Activated CD4-positive, CD25-positive, alpha-beta regulatory T cell treated with anti-CD3 and anti-CD28 coated beads, Interleukin-2, amount 50 U/mL, for 24 hours (primary cell): ENCODE data around the gene DNAJC9.
"Not testable (repeated sequence)": the region's sequence is repeated elsewhere in the genome, so short reads cannot be mapped to it uniquely, and the experiment has no call there.

Experiments used
- ATAC-seq, 2 donors: fragments of 150-1000 bp; cut with Tn5 transposase; one replicate each; pipeline ENCODE4 v1.10.0; 2021; ENCODE audit warnings: mild to moderate bottlenecking in 1 of 2, moderate library complexity in 1 of 2

The DNAJC9 gene, protein sequence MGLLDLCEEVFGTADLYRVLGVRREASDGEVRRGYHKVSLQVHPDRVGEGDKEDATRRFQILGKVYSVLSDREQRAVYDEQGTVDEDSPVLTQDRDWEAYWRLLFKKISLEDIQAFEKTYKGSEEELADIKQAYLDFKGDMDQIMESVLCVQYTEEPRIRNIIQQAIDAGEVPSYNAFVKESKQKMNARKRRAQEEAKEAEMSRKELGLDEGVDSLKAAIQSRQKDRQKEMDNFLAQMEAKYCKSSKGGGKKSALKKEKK

DNA sequence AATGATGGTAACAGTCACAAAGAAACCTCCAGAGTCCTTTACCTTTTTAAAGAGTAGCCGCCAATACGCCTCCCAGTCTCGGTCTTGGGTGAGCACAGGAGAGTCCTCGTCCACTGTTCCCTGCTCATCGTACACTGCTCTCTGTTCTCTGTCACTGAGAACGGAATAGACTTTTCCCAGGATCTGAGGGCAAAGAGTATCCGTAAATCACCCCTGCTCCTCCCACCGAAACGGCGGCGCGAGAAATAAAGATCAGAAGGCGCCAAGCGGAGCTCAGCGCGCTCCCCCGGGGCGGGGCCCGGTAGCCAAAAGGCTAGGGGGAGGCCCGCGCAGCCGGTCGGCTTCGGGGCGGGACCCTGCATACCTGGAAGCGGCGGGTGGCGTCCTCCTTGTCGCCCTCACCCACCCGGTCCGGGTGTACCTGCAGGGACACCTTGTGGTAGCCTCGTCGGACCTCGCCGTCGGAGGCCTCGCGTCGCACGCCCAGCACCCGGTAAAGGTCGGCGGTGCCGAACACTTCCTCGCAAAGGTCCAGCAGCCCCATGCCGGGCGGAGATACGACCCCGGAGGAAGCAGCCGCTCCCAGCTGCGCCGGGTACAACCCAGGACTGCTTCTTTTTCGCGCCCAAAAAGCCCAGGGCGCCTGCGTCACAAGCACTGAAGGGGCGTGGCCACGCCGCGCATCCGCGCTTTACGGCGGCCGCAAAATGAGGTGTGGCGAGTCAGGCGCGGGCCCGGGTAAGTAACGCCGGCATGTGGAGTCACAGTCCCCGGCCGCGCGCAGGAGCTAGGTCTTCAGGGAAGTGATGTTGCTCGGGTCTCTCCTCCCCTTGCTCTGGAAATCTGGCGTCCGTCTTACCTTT lies at the start of gene DNAJC9:
Gene DNAJC9 (minus strand): TSS at position 610 of the 863 bp plus-strand sequence. CDS start 66 bp downstream, at position 544.
- peak; percentile 86 to 91 for ATAC-seq

DNA sequence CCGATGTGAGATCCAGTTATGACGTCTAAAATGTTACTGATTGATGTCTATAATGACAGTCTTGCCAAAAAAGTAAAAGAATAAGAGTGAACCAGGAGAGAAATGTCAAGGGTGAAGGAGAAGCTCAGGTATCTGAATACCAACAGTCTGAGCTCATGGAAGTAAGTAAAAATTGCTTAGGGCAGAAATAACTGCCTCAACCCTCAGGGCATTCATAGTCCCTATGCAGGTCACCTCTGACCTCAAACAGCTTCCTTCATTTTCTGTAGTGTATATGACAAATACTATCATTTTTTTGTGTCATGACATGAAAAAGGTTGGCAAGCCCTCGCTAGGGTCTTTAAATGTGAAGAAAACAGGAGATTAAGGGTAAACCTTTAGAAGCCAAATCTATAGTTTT lies 46.4 kb upstream of the DNAJC9 start:
- ATAC-seq: no peak

DNA sequence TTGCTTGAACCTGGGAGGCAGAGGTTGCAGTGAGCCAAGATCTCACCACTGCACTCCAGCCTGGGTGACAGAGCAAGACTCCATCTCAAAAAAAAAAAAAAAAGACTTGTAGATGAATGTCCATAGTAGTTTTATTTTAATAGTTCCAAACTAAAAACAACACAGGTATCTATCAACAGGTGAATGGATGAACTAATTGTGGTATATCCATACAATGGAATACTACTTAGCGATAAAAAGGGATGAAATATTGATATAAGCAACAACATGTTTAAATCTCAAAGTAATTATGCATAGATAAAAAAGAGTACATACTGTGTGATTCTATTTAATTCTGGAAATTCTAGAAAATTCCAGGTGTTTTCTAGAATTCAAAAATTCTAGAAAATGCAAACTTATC lies 42.9 kb upstream of the DNAJC9 start:
- no peak for ATAC-seq

DNA sequence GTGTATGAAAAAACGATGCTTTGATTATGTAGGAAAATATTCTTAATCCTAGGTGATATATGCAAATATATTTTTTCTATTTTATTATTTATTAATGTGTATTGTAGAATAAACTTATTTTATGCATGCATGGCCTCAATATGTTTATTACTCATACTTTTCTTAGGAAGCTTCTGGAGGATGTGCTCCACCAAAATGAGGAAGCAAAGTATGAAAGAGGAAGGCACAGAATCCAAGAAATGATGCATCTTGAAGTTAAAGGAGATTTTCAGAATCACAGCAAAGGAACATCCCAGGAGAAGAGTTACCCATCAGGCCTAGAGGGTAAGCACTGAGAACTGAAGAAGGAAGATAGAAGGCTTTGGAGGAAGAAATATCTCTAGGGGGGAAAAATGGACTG lies 40.4 kb upstream of the DNAJC9 start:
- ATAC-seq: no peak

DNA sequence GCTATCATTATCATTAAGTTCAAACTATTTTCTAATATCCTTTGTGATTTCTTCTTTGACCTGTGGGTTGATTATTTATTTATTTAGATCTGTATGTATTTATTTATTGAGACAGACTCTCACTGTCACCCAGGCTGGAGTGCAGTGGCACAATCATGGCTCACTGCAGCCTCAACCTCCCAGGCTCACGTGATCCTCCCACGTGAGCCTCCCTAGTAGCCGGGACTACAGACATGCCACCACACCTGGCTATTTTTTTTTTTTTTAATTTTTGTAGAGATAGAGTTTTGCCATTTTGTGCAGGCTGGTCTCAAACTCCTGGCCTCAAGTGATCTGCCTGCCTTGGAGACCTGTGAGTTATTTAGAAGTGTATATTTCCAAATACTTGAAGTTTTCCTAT lies 34.0 kb upstream of the DNAJC9 start:
- ATAC-seq: no peak

DNA sequence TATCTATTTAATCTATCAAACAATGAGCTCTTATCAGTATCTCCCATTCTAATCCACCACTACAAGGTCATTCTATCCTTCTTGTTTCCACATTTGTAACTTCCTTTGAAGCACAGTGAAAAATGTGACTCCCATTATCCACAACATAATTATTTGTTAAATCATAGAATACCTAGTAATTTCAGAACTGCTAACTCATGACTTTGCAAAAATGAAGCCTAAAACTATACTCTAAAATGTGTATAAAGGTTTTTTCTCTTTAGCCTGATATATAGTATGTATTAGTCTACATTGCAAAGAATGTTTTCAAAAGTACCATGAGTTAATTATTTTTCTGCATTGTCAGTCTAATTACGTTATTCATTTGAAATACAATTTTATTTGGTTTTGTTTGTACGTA lies 17.4 kb upstream of the DNAJC9 start:
- ATAC-seq: no peak

DNA sequence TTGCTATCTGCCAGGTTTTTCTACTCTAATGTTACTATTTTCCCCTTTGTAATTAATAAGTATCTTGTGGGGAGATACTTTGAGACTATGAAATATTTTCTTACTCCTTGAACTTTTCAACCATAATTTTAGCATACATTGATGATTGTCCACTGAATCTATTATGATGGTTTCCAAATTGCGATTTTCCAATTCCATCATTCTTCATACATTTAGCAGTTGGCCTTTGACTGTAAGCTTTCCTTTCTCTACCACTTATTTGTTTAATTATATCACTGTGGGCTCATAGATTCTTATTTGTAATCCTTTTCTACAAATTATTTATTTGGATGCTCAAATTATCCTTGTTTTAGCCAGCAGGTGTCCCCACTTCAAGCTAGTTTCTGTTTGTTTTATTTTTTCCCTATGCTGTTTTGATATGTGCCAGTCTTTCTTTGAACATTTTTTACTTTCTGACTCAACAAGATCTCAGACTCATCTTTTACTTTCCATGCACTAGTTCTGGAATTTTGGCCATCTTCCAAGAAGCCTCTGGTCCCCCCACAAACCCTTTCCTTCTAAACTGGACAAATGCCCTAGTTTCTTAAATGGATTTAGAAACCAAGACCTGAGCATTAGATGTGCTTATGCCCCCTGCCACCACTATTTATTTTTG lies 16.8 kb upstream of the DNAJC9 start:
- ATAC-seq: no peak

DNA sequence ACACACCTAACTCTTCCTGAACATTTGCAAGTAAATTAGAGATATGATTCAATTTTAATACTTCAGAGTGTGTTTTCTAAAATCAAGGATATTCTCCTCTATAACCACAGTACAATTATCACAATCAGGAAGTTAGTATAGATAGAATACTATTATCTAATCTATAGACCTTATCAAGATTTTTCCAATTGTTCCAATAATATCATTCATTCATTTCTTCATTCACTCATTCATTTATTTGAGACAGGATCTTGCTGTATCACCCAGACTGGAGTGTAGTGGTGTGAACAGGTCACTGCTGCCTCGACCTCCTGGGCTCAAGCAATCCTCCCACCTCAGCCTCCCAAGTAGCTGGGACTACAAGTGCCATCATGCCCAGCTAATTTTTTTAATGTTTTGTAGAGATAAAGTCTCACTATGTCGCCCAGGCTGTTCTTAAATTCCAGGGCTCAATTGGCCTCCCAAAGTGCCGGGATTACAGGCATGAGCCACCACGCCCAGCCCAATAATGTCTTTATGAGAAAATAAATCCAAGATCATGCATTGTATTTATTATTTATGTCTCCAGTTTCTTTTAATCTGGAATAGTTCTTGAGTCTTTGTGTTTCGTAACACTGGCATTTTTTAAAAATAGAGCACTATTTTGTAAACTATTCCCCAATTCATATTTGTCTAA lies 16.0 kb upstream of the DNAJC9 start:
- ATAC-seq: no peak

DNA sequence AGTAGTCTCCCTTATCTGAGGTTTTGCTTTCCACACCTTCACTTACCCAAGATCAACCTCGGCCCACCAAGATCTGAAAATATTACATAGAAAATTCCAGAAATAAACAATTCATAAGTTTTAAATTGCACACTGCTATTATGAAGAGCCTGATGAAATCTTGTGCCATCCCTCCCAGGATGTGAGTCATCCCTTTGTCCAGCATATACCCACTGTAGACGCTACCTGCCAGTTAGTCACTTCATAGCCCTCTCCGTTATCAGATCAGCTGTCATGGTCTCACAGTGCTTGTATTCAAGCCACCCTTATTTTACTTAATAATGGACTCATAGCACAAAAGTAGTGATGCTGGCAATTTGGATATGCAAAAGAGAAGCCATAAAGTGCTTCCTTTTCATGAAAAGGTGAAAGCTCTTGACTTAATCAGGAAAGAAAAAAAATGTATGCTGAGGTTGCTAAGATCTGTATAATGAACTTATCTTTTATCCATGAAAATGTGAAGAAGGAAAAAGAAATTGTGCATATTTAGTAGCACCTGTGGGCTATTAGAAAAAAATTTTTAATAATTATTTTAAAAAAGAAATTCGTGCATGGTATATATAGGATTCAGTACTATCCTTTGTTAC lies 15.2 kb upstream of the DNAJC9 start:
- no peak for ATAC-seq

DNA sequence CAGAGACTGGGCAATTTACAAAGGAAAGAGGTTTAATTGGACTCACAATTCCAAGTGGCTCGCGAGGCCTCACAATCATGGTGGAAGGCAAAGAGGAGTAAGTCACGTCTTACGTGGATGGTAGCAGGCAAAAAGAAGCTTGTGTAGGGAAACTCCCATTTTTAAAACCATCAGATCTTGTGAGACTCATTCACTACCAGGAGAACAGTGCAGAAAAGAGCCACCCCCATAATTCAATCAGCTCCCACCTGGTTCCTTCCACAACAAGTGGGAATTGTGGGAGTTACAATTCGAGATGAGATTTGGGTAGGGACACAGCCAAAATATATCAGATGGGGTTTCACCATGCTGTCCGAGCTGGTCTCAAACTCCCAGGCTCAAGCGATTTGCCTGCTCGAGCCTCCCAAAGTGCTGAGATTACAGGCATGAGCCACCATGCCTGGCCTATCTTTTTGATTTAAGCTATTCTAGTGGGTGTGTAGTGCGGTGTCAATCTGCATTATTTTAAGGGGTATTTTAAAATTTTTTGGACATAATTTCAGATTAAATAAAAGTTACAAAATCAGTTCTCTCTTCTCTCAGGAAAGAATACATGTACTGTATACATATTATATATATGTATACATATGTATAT lies 14.4 kb upstream of the DNAJC9 start:
- no peak for ATAC-seq

DNA sequence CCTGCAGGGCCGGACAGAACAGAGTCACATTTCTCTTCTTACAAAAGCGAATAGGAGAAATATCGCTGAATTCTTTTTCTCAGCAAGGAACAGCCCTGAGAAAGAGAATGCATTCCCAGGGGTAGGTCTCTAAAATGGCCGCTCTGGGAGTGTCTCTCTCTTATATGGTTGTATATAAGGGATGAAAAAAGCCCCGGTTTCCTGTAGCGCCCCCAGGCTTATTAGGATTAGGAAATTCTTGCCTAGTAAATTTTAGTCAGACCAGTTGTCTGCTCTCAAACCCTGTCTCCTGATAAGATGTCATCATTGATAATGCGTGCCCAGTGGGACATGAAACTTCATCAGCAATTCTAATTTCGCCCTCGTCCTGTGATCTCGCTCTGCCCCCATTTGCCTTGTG lies 11.6 kb upstream of the DNAJC9 start:
- ATAC-seq: not testable (repeated sequence)

DNA sequence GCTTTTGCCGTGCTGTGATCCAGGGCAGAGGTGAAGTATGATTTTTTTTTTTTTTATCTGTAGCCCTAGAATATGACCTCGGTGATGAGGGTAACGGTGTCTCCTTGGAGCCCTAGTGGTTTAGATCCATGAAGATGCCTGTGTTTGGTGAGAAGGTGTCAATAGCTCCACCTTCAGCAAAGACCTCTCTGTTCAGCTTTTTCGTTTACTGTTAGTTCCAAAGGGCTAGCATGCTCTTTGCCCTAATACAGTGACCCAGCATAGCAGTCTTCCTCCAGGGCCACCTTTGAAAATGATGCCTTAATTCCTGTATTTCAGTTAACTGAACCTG lies 6.1 kb upstream of the DNAJC9 start:
- ATAC-seq: no peak

DNA sequence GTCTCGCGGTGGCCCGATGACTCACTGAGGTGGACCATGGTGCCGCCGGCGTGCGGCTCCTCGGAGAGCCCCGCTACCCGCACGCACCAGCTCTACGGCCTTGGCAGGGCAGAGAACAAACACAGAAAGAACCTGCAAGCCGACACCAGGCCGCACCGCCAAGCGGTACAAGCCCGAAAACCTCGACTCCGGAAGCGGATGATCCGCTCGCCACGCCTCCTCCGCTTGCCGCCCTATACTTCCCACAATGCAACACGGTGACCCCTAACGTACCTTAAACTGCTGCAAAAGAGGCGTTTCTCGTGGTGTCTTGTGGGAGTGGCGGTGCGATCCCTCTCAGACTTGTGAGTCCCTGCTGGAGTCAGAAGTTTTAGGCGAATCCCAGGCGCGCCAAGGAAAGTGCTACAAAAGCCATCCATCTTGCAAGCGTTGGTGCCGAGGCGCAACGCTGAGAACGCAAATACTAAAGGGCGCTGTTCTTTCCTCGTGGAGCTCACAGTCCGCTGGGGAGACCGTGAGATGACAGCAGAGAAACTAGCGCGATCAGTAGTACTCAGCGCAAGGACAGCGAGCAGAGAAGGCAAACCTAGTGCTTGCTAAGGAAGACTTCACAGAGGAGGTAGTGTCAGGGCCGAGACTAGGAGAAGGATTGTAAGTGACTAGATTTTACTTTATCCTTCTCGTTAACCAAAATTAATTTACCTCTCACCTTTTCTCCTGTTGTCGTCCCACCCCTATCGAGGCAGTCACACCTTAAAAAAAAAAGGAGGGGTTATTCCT lies 5.6 kb upstream of the DNAJC9 start, which contains the start of gene MRPS16:
Gene MRPS16 (minus strand): TSS at position 200 of the 780 bp plus-strand sequence. CDS start 162 bp downstream, at position 38.
- peak; percentile 88 to 93 for ATAC-seq

DNA sequence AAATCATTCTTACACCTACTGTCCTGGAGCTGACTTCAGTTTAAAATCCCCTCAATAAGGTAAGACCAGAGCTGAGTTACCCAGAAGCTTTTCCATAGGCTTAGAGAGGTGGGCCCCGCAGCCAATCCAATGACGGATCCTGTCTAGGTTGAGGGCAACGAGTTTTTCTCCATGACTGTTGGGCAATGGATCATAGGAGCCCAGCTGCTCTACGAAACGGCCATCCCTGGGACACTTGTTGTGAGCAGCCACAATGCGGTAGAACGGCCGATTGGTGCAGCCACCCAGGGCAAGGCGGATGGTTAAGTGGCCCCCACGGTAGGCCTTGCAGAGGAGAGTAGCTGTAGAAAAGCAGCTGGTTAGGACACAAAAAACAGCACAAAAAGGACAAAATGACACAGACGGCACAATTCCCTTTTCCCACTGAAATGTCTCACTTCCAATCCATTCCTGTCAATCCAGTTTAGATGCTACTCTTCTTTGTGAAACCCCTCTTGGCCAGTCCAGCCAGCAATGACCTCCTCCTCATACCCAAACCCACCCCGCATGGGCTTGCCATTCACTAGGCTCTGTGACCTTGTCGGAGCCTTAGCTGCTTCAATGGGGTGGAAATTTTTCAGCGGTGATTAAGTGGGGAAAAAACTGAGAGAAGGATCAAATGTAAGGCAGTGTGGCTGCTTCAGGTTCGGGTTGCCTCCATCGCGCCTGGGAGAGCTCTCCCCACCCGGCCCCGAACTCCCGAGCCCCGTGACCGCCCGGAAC lies 4.8 kb upstream of the DNAJC9 start:
- ATAC-seq: peak in 1 of 2 donors; percentile 66

DNA sequence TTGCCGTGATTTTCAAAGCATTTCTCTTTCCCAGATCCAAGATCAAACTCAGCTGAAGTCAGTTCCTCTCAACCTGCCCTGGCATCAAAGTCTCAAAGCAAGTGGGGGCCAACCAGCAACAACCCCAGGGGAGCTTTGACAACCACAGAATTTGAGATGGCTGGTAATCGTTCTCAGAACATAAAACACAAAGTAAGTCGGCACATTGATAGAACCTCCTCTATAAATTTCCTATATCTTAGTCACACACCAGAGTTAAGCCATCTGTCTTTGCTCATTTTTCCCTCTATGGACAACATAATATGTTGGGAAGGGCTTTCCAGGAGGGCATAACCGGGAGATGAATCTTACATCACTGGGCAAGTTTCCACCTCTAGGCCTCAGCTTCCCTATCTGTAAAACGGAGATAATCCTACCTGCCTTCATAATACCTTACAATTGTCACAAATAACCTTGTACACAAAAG lies 1.2 kb upstream of the DNAJC9 start:
- ATAC-seq: no peak

DNA sequence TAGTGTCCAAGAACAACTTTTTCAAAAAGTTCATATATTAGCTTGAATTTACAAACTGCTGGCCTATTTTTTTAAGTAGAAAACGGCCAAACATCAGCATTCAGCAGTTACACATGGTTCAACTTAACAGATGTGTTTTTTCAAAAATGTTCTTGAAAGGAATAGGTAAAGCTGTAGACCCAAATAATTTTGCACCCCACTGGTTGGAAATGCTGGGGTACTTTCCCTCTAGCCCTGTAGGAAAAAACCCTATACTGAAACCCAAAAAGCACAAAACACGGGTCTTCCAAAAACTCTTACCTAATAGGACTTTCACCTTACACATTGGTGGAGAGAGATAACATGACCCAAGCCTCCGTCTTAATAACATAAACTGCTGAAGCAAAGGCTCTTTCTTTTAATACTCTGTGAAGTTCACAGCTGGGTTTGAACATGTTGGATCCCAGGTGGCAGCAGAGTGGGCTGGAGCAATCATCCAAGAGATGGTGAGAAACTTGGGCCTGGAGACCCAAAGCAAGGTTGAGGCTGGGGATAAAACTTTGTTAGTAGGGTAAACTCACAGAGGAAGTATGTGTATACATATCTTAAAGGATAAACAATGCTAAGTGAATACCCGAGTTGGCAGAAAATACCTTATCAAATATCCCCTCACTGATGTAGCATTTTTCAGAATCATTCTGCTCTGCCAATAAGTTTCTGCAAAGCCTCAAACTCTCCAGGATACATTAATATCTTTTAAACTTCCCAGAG lies 629 bp upstream of the DNAJC9 start:
- ATAC-seq: no peak

DNA sequence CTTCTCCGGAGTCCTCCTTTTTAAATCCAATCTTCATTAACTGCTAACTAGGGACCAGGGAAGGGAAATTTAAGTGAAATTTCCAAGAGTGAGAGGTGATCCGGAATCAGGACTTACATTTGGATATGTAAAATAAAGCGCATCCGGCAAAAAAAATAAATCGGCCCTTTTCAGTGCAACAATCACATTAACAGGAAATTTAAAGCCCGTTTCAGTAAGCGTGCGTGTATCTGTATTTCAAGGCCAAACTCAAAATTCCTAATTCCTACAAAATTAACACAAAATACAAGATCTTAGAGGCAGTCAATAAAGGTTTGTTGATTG lies 771 bp downstream of the DNAJC9 start:
- no peak for ATAC-seq

DNA sequence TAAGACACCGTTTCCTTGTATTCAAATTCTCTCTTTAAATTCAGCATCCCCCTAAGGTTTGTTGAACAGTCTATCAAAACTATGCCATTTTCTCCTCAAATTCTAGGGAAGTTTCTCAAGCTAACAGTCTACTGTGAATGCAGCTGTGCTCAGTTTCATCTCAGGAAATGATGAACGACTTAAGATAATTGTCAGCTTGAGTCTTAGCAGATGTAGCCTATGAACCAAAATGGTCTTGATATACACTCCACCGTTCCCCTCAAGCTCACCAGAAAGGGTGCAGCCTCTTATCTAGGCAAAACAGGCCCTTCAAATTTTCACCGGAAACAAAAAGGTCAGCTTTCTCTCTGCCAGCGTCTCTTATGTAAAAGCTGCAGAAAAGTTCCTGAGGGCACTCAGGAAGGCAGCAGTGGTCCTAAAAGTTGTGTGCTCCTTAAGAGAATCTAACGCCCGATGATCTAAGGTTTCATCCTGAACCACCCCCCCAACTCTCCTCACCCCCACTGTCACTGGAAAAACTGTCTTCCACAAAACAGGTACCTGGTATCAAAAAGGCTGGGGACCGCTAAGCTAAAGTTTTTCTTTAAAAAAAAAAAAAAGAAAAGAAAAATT lies 2.1 kb downstream of the DNAJC9 start:
- no peak for ATAC-seq

DNA sequence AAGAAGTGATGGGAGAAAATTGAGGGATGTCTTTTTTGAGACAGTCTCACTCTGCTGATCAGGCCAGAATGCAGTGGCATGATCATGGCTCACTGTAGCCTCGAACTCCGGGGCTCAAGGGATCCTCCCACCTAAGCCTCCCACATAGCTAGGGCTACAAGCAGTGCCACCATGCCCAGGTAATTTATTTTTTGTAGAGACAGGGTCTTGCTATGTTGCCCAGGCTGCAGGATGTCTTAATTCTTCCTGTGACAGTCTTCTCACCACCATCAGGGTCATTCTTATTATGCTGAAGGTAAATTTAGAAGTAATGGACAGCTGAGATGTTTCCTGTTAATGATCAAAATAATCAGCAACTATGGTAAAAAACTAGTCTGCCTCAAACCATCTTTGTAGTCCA lies 7.1 kb downstream of the DNAJC9 start:
- no peak for ATAC-seq
